Measurements from ENCODE around the gene CHRNG.
A peak's percentile ranks its signal among the peaks of the same experiment; 100 is the strongest.

Gene CHRNG

GRCh38 chr2:232535761-232536530 lies 3.5 kb upstream of the CHRNG start:
- H3F3A ChIP-seq (ENCODE audit: low read depth) = no peaks in the 10 kb centered on the region
- H2AFZ ChIP-seq (ENCODE audit: low read length) = no peak overlapping the region
- H3K9me3 ChIP-seq (ENCODE audit: insufficient read depth, low read depth, low read length) = no peaks in the 10 kb centered on the region
- H3K4me3 ChIP-seq (ENCODE audit: low read length, poor library complexity, severe bottlenecking) = no peak overlapping the region
- no peaks in the 10 kb centered on the region for H4K20me1 ChIP-seq (ENCODE audit: insufficient read depth, low read length, poor library complexity, severe bottlenecking)
- no peak overlapping the region for H3K9ac ChIP-seq (ENCODE audit: low read depth, low read length, poor library complexity, severe bottlenecking)
- H3K36me3 ChIP-seq (ENCODE audit: insufficient read depth, low read length) = no peaks in the 10 kb centered on the region
- H3K4me1 ChIP-seq (ENCODE audit: insufficient read depth, low read length, poor library complexity, severe bottlenecking) = no peaks in the 10 kb centered on the region
- H3K4me2 ChIP-seq (ENCODE audit: low read depth, low read length, poor library complexity, severe bottlenecking) = no peak overlapping the region
- TF ChIP-seq EZH2phosphoT487 (IDR thresholded peaks at IDR 0.05; ENCODE audit: borderline replicate concordance) (no peak), CTCF (conservative IDR thresholded peaks at IDR 0.05; ENCODE audit: low read length) (no peak)
- H3K9me2 ChIP-seq (replicated peaks; ENCODE audit: low read depth, low read length) = no peaks in the 10 kb centered on the region
- H3K79me2 ChIP-seq (ENCODE audit: insufficient read depth, low read length) = no peaks in the 10 kb centered on the region
- no peaks in the 10 kb centered on the region for H3K27me3 ChIP-seq (ENCODE audit: insufficient read depth, low read length, poor library complexity, severe bottlenecking)

GRCh38 chr2:232537079-232537478 lies 2.4 kb upstream of the CHRNG start:
- Histone ChIP-seq H3K9me3 (ENCODE audit: insufficient read depth, low read depth, low read length) (no peaks in the 10 kb centered on the region), H3K9ac (ENCODE audit: low read depth, low read length, poor library complexity, severe bottlenecking) (no peak overlapping the region), H3K9me2 (replicated peaks; ENCODE audit: low read depth, low read length) (no peaks in the 10 kb centered on the region), H3K4me3 (ENCODE audit: low read length, poor library complexity, severe bottlenecking) (no peak overlapping the region), H3K4me1 (ENCODE audit: insufficient read depth, low read length, poor library complexity, severe bottlenecking) (no peaks in the 10 kb centered on the region), H3K36me3 (ENCODE audit: insufficient read depth, low read length) (no peaks in the 10 kb centered on the region), H3F3A (ENCODE audit: low read depth) (no peaks in the 10 kb centered on the region), H3K79me2 (ENCODE audit: insufficient read depth, low read length) (no peaks in the 10 kb centered on the region), H3K4me2 (ENCODE audit: low read depth, low read length, poor library complexity, severe bottlenecking) (no peak overlapping the region), H3K27me3 (ENCODE audit: insufficient read depth, low read length, poor library complexity, severe bottlenecking) (no peaks in the 10 kb centered on the region), H4K20me1 (ENCODE audit: insufficient read depth, low read length, poor library complexity, severe bottlenecking) (no peaks in the 10 kb centered on the region), H2AFZ (ENCODE audit: low read length) (no peak overlapping the region)
- TF ChIP-seq EZH2phosphoT487 (IDR thresholded peaks at IDR 0.05; ENCODE audit: borderline replicate concordance) (no peak), CTCF (conservative IDR thresholded peaks at IDR 0.05; ENCODE audit: low read length) (peak; percentile 72)

- Histone ChIP-seq H3K4me3 (ENCODE audit: low read length, poor library complexity, severe bottlenecking) (no peak overlapping the region), H2AFZ (ENCODE audit: low read length) (no peak overlapping the region), H3F3A (ENCODE audit: low read depth) (no peaks in the 10 kb centered on the region), H3K79me2 (ENCODE audit: insufficient read depth, low read length) (no peaks in the 10 kb centered on the region), H3K9me2 (replicated peaks; ENCODE audit: low read depth, low read length) (no peaks in the 10 kb centered on the region), H3K27me3 (ENCODE audit: insufficient read depth, low read length, poor library complexity, severe bottlenecking) (no peaks in the 10 kb centered on the region), H3K9ac (ENCODE audit: low read depth, low read length, poor library complexity, severe bottlenecking) (no peak overlapping the region), H3K36me3 (ENCODE audit: insufficient read depth, low read length) (no peaks in the 10 kb centered on the region), H3K9me3 (ENCODE audit: insufficient read depth, low read depth, low read length) (no peaks in the 10 kb centered on the region), H4K20me1 (ENCODE audit: insufficient read depth, low read length, poor library complexity, severe bottlenecking) (no peaks in the 10 kb centered on the region), H3K4me2 (ENCODE audit: low read depth, low read length, poor library complexity, severe bottlenecking) (no peak overlapping the region), H3K4me1 (ENCODE audit: insufficient read depth, low read length, poor library complexity, severe bottlenecking) (no peaks in the 10 kb centered on the region)
- no peak for TF ChIP-seq EZH2phosphoT487 (IDR thresholded peaks at IDR 0.05; ENCODE audit: borderline replicate concordance)
- no peak for TF ChIP-seq CTCF (conservative IDR thresholded peaks at IDR 0.05; ENCODE audit: low read length)
Observed at GRCh38 chr2:232537499-232537898, 2.0 kb upstream of the CHRNG start.

Measured in Loucy (cell line).